Measurements from ENCODE around the gene REG4. TPM values are rescaled to one million over a fixed set of nuclear protein-coding genes. Genes with fewer than 3 reads are reported as not detected.
"Not testable (repeated sequence)": the region's sequence is repeated elsewhere in the genome, so short reads cannot be mapped to it uniquely, and the experiment has no call there.

REG4 gene
- total and polyA plus RNA-seq, 2 experiments from 2014 or later, result 106 to 111 TPM

- Histone ChIP-seq H3K4me3 (no peak overlapping the region), H3K27me3 (no peaks in the 10 kb centered on the region), H3K4me2 (peak overlapping the region; percentile 45), H2AFZ (peak overlapping the region; percentile 3), H4K20me1 (ENCODE audit: insufficient read depth, poor library complexity, severe bottlenecking) (no peaks in the 10 kb centered on the region), H3K9me2 (replicated peaks; ENCODE audit: insufficient read depth) (no peaks in the 10 kb centered on the region), H3K36me3 (replicated peaks; ENCODE audit: insufficient read depth, low read depth) (no peaks in the 10 kb centered on the region), H3K27ac (peak overlapping the region; percentile 86), H3K4me1 (ENCODE audit: insufficient read depth) (peaks cover 56% of the 10 kb centered on the region), H3K9me3 (ENCODE audit: low read depth) (no peaks in the 10 kb centered on the region), H3K79me2 (no peaks in the 10 kb centered on the region)
- WGBS (ENCODE audit: low lambda C conversion rate, missing lambda C conversion rate), result 62% methylated on average over 4 of the region's 4 CpGs
- DNase-seq (ENCODE audit: low spot score), result peak; percentile 39
- no peak for TF ChIP-seq CTCF (IDR thresholded peaks at IDR 0.05; ENCODE audit: poor library complexity)
- no peak for TF ChIP-seq EZH2phosphoT487 (IDR thresholded peaks at IDR 0.05; ENCODE audit: low read depth, severe bottlenecking, unreplicated experiment)
- TF ChIP-seq EZH2 (IDR thresholded peaks at IDR 0.05; ENCODE audit: borderline replicate concordance), result no peak
Measured at GRCh38 chr1:119791377-119791776, 19.9 kb downstream of the REG4 start.

DNA sequence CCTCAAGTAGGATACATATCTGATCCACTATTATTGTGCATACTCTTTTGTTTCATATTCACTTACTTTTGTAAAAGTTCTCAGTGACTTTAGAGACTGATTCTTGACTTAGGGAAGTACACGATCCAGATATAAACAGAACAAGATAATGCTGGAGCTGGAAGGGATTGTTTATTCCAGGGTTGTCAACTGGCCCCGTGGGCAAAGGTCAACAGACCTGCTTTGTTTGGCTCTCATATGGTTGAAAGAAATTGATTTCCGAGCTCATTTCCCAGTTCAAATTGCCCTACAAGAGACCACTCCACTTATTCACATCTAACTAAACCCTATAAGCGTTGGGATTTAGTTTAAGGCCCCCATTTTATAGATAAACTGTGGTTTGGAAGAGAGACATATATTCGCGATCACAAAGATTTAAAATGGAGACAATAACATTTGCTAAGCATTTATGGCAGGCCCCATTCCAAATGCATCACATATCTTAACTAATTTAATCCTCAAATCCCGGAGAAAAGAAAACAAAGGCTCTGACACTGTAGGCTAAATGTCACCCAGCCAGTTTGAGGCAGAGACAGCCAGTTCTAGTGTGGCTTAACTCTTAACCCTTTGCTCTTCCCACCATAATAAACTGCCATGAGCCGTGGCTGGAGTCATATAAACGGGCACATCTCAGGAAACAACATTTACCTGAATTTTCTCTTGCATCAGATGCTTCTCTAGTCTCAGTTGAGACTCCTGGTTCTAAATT lies 20.6 kb downstream of the REG4 start:
- H3K4me1 ChIP-seq (ENCODE audit: insufficient read depth), result peaks cover 56% of the 10 kb centered on the region
- WGBS (ENCODE audit: low lambda C conversion rate, missing lambda C conversion rate), result 19% methylated on average over 9 of the region's 9 CpGs

DNA sequence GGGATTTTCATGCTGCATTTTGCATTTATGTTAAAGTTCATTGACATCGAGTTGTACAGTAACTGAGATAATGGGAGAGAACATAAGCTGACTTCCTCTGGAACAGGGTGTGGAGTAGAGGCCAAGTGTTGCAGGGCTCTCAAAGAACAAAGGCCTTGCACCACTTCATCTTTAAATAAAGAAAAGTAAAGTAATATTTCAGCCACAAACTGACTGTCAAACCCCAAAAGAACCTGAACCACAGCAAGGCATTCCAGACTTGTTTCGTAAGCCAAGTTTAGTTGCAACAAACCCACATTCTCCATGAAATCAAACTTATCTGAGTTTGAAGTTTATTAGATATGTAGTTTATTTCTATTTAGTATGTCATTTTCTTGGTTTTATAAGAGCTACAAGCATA lies 23.5 kb downstream of the REG4 start:
- no peaks in the 10 kb centered on the region for H3K9me3 ChIP-seq (ENCODE audit: low read depth)
- TF ChIP-seq EZH2phosphoT487 (IDR thresholded peaks at IDR 0.05; ENCODE audit: low read depth, severe bottlenecking, unreplicated experiment) (no peak), CTCF (IDR thresholded peaks at IDR 0.05; ENCODE audit: poor library complexity) (no peak), EZH2 (IDR thresholded peaks at IDR 0.05; ENCODE audit: borderline replicate concordance) (no peak)
- no peaks in the 10 kb centered on the region for H3K9me2 ChIP-seq (replicated peaks; ENCODE audit: insufficient read depth)
- no peak overlapping the region for H2AFZ ChIP-seq
- H3K79me2 ChIP-seq, result no peaks in the 10 kb centered on the region
- no peaks in the 10 kb centered on the region for H3K36me3 ChIP-seq (replicated peaks; ENCODE audit: insufficient read depth, low read depth)
- DNase-seq (ENCODE audit: low spot score), result no peak
- no peak overlapping the region for H3K4me3 ChIP-seq
- H3K27me3 ChIP-seq, result no peaks in the 10 kb centered on the region
- H4K20me1 ChIP-seq (ENCODE audit: insufficient read depth, poor library complexity, severe bottlenecking), result no peaks in the 10 kb centered on the region
- H3K4me2 ChIP-seq, result peak overlapping the region; percentile 16
- H3K4me1 ChIP-seq (ENCODE audit: insufficient read depth), result peaks cover 62% of the 10 kb centered on the region
- WGBS (ENCODE audit: low lambda C conversion rate, missing lambda C conversion rate), result 56% methylated on average over 2 of the region's 2 CpGs
- peak overlapping the region; percentile 42 for H3K27ac ChIP-seq

More for the DNA sequence above, 20.6 kb downstream of the REG4 start:
- peak overlapping the region; percentile 45 for H3K4me2 ChIP-seq
- peak overlapping the region; percentile 86 for H3K27ac ChIP-seq
- H3K27me3 ChIP-seq, result no peaks in the 10 kb centered on the region
- H2AFZ ChIP-seq, result peak overlapping the region; percentile 36
- no peak overlapping the region for H3K4me3 ChIP-seq
- no peaks in the 10 kb centered on the region for H3K79me2 ChIP-seq
- peak; percentile 40 for DNase-seq (ENCODE audit: low spot score)
- no peaks in the 10 kb centered on the region for H3K9me3 ChIP-seq (ENCODE audit: low read depth)
- H3K36me3 ChIP-seq (replicated peaks; ENCODE audit: insufficient read depth, low read depth), result no peaks in the 10 kb centered on the region
- no peaks in the 10 kb centered on the region for H4K20me1 ChIP-seq (ENCODE audit: insufficient read depth, poor library complexity, severe bottlenecking)
- H3K9me2 ChIP-seq (replicated peaks; ENCODE audit: insufficient read depth), result no peaks in the 10 kb centered on the region
- TF ChIP-seq EZH2 (IDR thresholded peaks at IDR 0.05; ENCODE audit: borderline replicate concordance) (no peak), CTCF (IDR thresholded peaks at IDR 0.05; ENCODE audit: poor library complexity) (no peak), EZH2phosphoT487 (IDR thresholded peaks at IDR 0.05; ENCODE audit: low read depth, severe bottlenecking, unreplicated experiment) (no peak)

- peak overlapping the region; percentile 4 for H3K27ac ChIP-seq
- H3K4me1 ChIP-seq (ENCODE audit: insufficient read depth), result peaks cover 58% of the 10 kb centered on the region
- H3K9me3 ChIP-seq (ENCODE audit: low read depth), result not testable (repeated sequence)
Measured at GRCh38 chr1:119786473-119787050, 24.7 kb downstream of the REG4 start.

GRCh38 chr1:119786046-119786445 lies 25.2 kb downstream of the REG4 start:
- H4K20me1 ChIP-seq (ENCODE audit: insufficient read depth, poor library complexity, severe bottlenecking); H3K4me3 ChIP-seq; H2AFZ ChIP-seq; H3K4me2 ChIP-seq; H3K79me2 ChIP-seq; H3K9me2 ChIP-seq (replicated peaks; ENCODE audit: insufficient read depth); H3K27me3 ChIP-seq; H3K36me3 ChIP-seq (replicated peaks; ENCODE audit: insufficient read depth, low read depth); DNase-seq (ENCODE audit: low spot score); H3K9me3 ChIP-seq (ENCODE audit: low read depth): not testable (repeated sequence)
- peaks cover 53% of the 10 kb centered on the region for H3K4me1 ChIP-seq (ENCODE audit: insufficient read depth)
- 80% methylated on average over 7 of the region's 7 CpGs for WGBS (ENCODE audit: low lambda C conversion rate, missing lambda C conversion rate)
- peak overlapping the region; percentile 4 for H3K27ac ChIP-seq

More at GRCh38 chr1:119786473-119787050, 24.7 kb downstream of the REG4 start:
- not testable (repeated sequence) for DNase-seq (ENCODE audit: low spot score); H3K79me2 ChIP-seq; H4K20me1 ChIP-seq (ENCODE audit: insufficient read depth, poor library complexity, severe bottlenecking); H3K36me3 ChIP-seq (replicated peaks; ENCODE audit: insufficient read depth, low read depth); H3K4me2 ChIP-seq; H3K4me3 ChIP-seq; H2AFZ ChIP-seq; H3K9me2 ChIP-seq (replicated peaks; ENCODE audit: insufficient read depth); H3K27me3 ChIP-seq
- 49% methylated on average over 4 of the region's 4 CpGs for WGBS (ENCODE audit: low lambda C conversion rate, missing lambda C conversion rate)
